Common myeloid progenitor, CD34-positive (primary cell): Measurements from ENCODE around the gene WAC.
"Not testable (repeated sequence)": the region's sequence is repeated elsewhere in the genome, so short reads cannot be mapped to it uniquely, and the experiment has no call there.

Source experiments
- CTCF ChIA-PET: fragments of 350-600 bp; sonication (Branson Sonifier 250); formaldehyde crosslinking; loops from one replicate; lab custom pipeline; 2021; ENCODE audit warnings: antibody characterized with exemption; lab: Charles Lee
- POLR2A ChIA-PET: fragments of 350-600 bp; sonication (Branson Sonifier 250); formaldehyde crosslinking; loops from one replicate; lab custom pipeline; 2021; ENCODE audit warnings: antibody characterized with exemption; lab: Charles Lee
- DNase-seq, 3 donors: peaks; one replicate each; pipeline versions ENCODE4 v3.0.0 to v3.0.0-alpha.2; 2013
- H3K27ac ChIP-seq, 2 experiments: 1 replicate in 1 of 2; 2 replicates in 1 of 2; pipeline ENCODE4 v1.7.0; 2013; ENCODE audit warnings: inconsistent platforms in 2 of 2, low read length in 2 of 2, mild to moderate bottlenecking in 2 of 2, low read depth in 1 of 2, moderate library complexity in 1 of 2; ENCODE audit not compliant: severe bottlenecking in 2 of 2, insufficient read depth in 1 of 2, poor library complexity in 1 of 2
- H3K27me3 ChIP-seq, 5 experiments: replicated peaks in 2 of 5; 1 replicate in 3 of 5; 2 replicates in 2 of 5; pipeline versions ENCODE4 v1.6.1 to v1.7.0; 2013; ENCODE audit warnings: low read length in 4 of 5, mild to moderate bottlenecking in 2 of 5, moderate library complexity in 2 of 5, inconsistent platforms in 1 of 5; ENCODE audit not compliant: insufficient read depth in 5 of 5, control insufficient read depth in 4 of 5
- H3K36me3 ChIP-seq, 4 experiments: 1 replicate in 2 of 4; 2 replicates in 2 of 4; pipeline versions ENCODE4 v1.6.1 to v1.7.0; 2013; ENCODE audit warnings: low read length in 3 of 4, control low read depth in 1 of 4, mild to moderate bottlenecking in 1 of 4; ENCODE audit not compliant: control insufficient read depth in 4 of 4, insufficient read depth in 4 of 4
- H3K4me1 ChIP-seq, 4 experiments: 1 replicate in 3 of 4; 2 replicates in 1 of 4; pipeline versions ENCODE4 v1.6.1 to v1.7.1; 2013; ENCODE audit warnings: low read length in 3 of 4, mild to moderate bottlenecking in 3 of 4, control low read depth in 1 of 4, inconsistent platforms in 1 of 4, moderate library complexity in 1 of 4; ENCODE audit not compliant: control insufficient read depth in 4 of 4, insufficient read depth in 4 of 4; ENCODE audit errors: control extremely low read depth in 1 of 4
- H3K4me3 ChIP-seq, 7 experiments: 1 replicate in 4 of 7; 2 replicates in 3 of 7; pipeline versions ENCODE4 v1.5.1 to v1.7.0; 2013; ENCODE audit warnings: mild to moderate bottlenecking in 7 of 7, low read length in 6 of 7, moderate library complexity in 6 of 7, inconsistent platforms in 2 of 7, low read depth in 2 of 7, control low read depth in 1 of 7; ENCODE audit not compliant: insufficient read depth in 4 of 7, control insufficient read depth in 1 of 7; ENCODE audit errors: extremely low read depth in 1 of 7
- H3K9me3 ChIP-seq, 5 experiments: 1 replicate in 4 of 5; 2 replicates in 1 of 5; pipeline versions ENCODE4 v1.6.1 to v1.7.1; 2013; ENCODE audit warnings: low read length in 4 of 5, mild to moderate bottlenecking in 2 of 5, inconsistent platforms in 1 of 5, low read depth in 1 of 5, moderate library complexity in 1 of 5; ENCODE audit not compliant: control insufficient read depth in 4 of 5, insufficient read depth in 2 of 5; ENCODE audit errors: control extremely low read depth in 1 of 5
- WGBS: methylation state at CpG from one replicate; pipeline ENCODE4 v1.1.5; 2013; ENCODE audit not compliant: insufficient coverage; 5-methylcytosine and 5-hydroxymethylcytosine counted together

The WAC gene

DNA sequence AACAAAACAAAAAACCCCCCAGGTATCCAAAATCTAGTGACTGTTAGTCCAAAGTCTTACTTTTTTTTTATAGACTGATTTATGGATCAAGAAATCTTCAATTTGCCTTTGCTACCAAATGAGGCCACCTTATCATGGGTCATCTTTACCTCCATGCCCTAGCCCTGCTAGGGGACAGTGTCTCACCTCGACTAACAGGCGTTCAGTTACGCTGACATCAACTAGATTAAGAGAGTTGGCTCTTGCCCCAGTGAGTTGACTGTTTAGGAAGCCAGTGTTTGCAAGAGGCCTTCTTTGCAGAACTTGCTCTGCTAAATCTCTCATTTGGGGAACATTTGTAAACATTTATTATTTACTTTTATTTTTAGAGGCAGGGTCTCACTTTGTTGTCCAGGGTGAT, 36.9 kb upstream of the WAC start:
- DNase-seq = no peak
- CTCF ChIA-PET = no interaction called here
- POLR2A ChIA-PET = interaction anchor here (0.6 kb wide), 1 partner anchor 60 kb away, joined by 3 read pairs; no protein-coding TSS in a partner anchor
- H3K36me3 ChIP-seq = no peaks in the 10 kb centered on the region
- no peak overlapping the region for H3K27ac ChIP-seq
- no peaks in the 10 kb centered on the region for H3K9me3 ChIP-seq
- no peaks in the 10 kb centered on the region for H3K27me3 ChIP-seq
- H3K4me1 ChIP-seq = peaks cover 3 to 31% (median 9%) of the 10 kb centered on the region in 4 experiments
- WGBS = 100% methylated on average over 3 of the region's 3 CpGs
- H3K4me3 ChIP-seq = no peak overlapping the region

DNA sequence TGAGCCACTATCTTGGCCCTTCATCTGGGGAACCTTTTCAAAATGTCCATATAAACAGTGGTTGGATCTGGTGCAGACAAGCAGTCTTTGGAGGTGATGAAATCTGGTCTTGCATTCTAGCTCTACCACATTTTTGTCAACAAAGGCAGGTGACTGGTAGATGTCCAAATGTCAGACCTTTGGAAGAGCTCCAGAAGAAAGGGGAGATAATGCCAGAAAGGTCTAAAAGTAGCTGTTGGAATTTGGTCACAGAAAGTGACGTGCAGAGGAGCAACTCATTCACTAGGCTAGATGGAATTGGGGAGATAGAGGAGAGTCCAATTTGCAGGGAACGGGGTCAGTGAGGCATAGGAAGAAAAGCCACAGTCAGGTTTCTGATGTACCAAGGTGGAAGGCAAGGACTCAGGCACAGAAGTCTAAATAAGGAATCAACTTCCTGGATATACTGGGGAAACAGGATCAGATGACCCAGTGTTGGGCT, 36.4 kb upstream of the WAC start:
- Histone ChIP-seq H3K27ac (no peak overlapping the region), H3K36me3 (no peaks in the 10 kb centered on the region), H3K27me3 (no peaks in the 10 kb centered on the region), H3K4me3 (no peak overlapping the region), H3K9me3 (no peaks in the 10 kb centered on the region), H3K4me1 (peaks cover 0 to 26% (median 8%) of the 10 kb centered on the region in 4 experiments)
- POLR2A ChIA-PET = interaction anchor here (0.6 kb wide), 1 partner anchor 60 kb away, joined by 3 read pairs; no protein-coding TSS in a partner anchor
- CTCF ChIA-PET = no interaction called here
- 93% methylated on average over 2 of the region's 2 CpGs for WGBS
- no peak for DNase-seq

GRCh38 chr10:28497313-28498126, 35.4 kb upstream of the WAC start:
- no peak for DNase-seq
- peaks cover 0 to 18% (median 3%) of the 10 kb centered on the region in 4 experiments for H3K4me1 ChIP-seq
- CTCF ChIA-PET = interaction anchor here (0.6 kb wide), 1 partner anchor 1245 kb away, joined by 4 read pairs; no protein-coding TSS in a partner anchor
- POLR2A ChIA-PET = interaction anchor here (0.7 kb wide), 1 partner anchor 47 kb away, joined by 11 read pairs; no protein-coding TSS in a partner anchor
- no peaks in the 10 kb centered on the region for H3K9me3 ChIP-seq
- H3K27me3 ChIP-seq = no peaks in the 10 kb centered on the region
- 100% methylated on average over 3 of the region's 3 CpGs for WGBS
- no peak overlapping the region for H3K4me3 ChIP-seq
- no peaks in the 10 kb centered on the region for H3K36me3 ChIP-seq
- no peak overlapping the region for H3K27ac ChIP-seq

DNA sequence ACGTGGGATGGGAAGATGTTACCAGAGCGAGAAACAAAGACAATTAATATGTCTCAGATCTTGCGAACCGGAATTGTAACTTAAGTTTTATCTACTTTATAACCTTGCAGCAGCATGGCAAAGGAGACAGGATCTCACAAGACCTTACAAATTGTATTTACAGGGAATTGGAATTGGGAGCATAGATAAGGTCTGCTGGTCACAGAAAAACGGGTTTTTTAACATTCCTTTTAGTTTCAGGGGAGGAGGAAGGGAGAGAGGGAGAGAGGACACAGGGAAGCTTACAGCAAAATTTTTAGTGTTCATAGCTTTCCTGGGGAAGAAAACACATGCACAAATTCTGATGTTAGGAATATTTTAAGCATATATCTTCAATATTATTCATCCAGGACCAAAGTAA, 32.7 kb upstream of the WAC start:
- CTCF ChIA-PET, H3K27me3 ChIP-seq, H3K36me3 ChIP-seq, H3K27ac ChIP-seq, H3K4me3 ChIP-seq, H3K4me1 ChIP-seq, POLR2A ChIA-PET, DNase-seq, H3K9me3 ChIP-seq: not testable (repeated sequence)
- WGBS = 100% methylated on average over 2 of the region's 5 CpGs

DNA sequence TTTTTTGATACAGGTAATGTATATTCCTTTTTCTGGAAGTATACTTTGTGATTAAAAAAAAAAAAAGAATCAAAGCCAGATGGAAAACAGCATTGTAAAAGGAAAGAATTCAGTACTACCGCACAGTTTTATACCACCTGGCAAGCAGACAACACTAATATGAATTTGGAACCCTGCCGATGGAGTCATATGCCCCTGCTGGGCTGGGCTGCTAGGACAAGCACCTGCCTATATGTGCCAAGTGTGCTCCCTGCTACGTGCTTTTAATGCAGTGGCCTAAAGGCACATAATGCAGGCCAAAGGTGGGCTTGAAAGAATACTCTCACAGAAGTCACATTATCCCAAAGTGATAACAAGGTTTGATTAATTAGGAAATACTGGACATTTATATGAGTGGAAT, 29.8 kb upstream of the WAC start:
- no peaks in the 10 kb centered on the region for H3K27me3 ChIP-seq
- no peaks in the 10 kb centered on the region for H3K9me3 ChIP-seq
- DNase-seq = peak in 2 of 3 donors; percentile 22 to 31
- 87% methylated on average over 3 of the region's 3 CpGs for whole genome bisulfite sequencing
- H3K36me3 ChIP-seq = no peaks in the 10 kb centered on the region
- ChIA-PET CTCF (no interaction called here), POLR2A (no interaction called here)
- H3K4me1 ChIP-seq = peaks cover 5 to 6% (median 5%) of the 10 kb centered on the region in 4 experiments
- H3K27ac ChIP-seq = no peak overlapping the region
- no peak overlapping the region for H3K4me3 ChIP-seq

- 13% methylated on average over 1 of the region's 4 CpGs for WGBS
- Histone ChIP-seq H3K36me3 (no peaks in the 10 kb centered on the region), H3K27ac (no peak overlapping the region), H3K4me1 (peaks cover 5 to 6% (median 5%) of the 10 kb centered on the region in 4 experiments), H3K27me3 (no peaks in the 10 kb centered on the region), H3K4me3 (no peak overlapping the region), H3K9me3 (no peaks in the 10 kb centered on the region)
- POLR2A ChIA-PET = no interaction called here
- peak in 2 of 3 donors; percentile 39 to 61 for DNase-seq
- CTCF ChIA-PET = no interaction called here
Observed at GRCh38 chr10:28505359-28505959, 27.5 kb upstream of the WAC start.
